Duodenal mucosa (tissue), 2 donors: ENCODE data around the gene TUB.

Experiments
- H3K27ac ChIP-seq: one replicate; pipeline ENCODE4 v1.7.0; 2013; ENCODE audit warnings: low read depth, low read length
- H3K27me3 ChIP-seq, 2 donors: one replicate each; pipeline ENCODE4 v1.7.0; 2013; ENCODE audit warnings: low read length in 2 of 2, control low read depth in 1 of 2; ENCODE audit not compliant: insufficient read depth in 2 of 2, control insufficient read depth in 1 of 2
- H3K36me3 ChIP-seq, 2 donors: one replicate each; pipeline ENCODE4 v1.7.0; 2013; ENCODE audit warnings: low read length in 2 of 2, control low read depth in 1 of 2; ENCODE audit not compliant: insufficient read depth in 2 of 2, control insufficient read depth in 1 of 2
- H3K4me1 ChIP-seq, 2 donors: one replicate each; pipeline ENCODE4 v1.7.0; 2013; ENCODE audit warnings: low read length in 2 of 2, control low read depth in 1 of 2; ENCODE audit not compliant: insufficient read depth in 2 of 2, control insufficient read depth in 1 of 2
- H3K4me3 ChIP-seq, 2 donors: one replicate each; pipeline ENCODE4 v1.7.0; 2013; ENCODE audit warnings: low read length in 2 of 2, low read depth in 1 of 2
- H3K9ac ChIP-seq, 2 donors: one replicate each; pipeline ENCODE4 v1.7.0; 2013; ENCODE audit warnings: low read length in 2 of 2, low read depth in 1 of 2
- H3K9me3 ChIP-seq, 2 donors: one replicate each; pipeline ENCODE4 v1.7.0; 2013; ENCODE audit warnings: low read length in 2 of 2, control low read depth in 1 of 2; ENCODE audit not compliant: control insufficient read depth in 1 of 2

The TUB gene

GRCh38 chr11:8097926-8098325 is 16.9 kb downstream of the TUB start:
- Histone ChIP-seq H3K4me1 (peaks cover 4 to 15% of the 10 kb centered on the region in 2 donors), H3K4me3 (no peak overlapping the region), H3K36me3 (peaks cover 0 to 6% of the 10 kb centered on the region in 2 donors), H3K27me3 (no peaks in the 10 kb centered on the region), H3K27ac (no peak overlapping the region), H3K9ac (no peak overlapping the region), H3K9me3 (no peaks in the 10 kb centered on the region)

- Histone ChIP-seq H3K36me3 (peaks cover 0 to 6% of the 10 kb centered on the region in 2 donors), H3K27ac (no peak overlapping the region), H3K4me3 (no peak overlapping the region), H3K4me1 (peaks cover 4 to 11% of the 10 kb centered on the region in 2 donors), H3K9me3 (no peaks in the 10 kb centered on the region), H3K27me3 (no peaks in the 10 kb centered on the region), H3K9ac (no peak overlapping the region)
Measured at GRCh38 chr11:8098361-8098760, 17.4 kb downstream of the TUB start.

GRCh38 chr11:8098879-8099278 is 17.9 kb downstream of the TUB start:
- Histone ChIP-seq H3K27ac (no peak overlapping the region), H3K9ac (no peak overlapping the region), H3K36me3 (peaks cover 0 to 6% of the 10 kb centered on the region in 2 donors), H3K27me3 (no peaks in the 10 kb centered on the region), H3K4me1 (peaks cover 4 to 6% of the 10 kb centered on the region in 2 donors), H3K9me3 (no peaks in the 10 kb centered on the region), H3K4me3 (no peak overlapping the region)

GRCh38 chr11:8099291-8099899 is 18.4 kb downstream of the TUB start:
- peaks cover 0 to 6% of the 10 kb centered on the region in 2 donors for H3K36me3 ChIP-seq
- H3K4me3 ChIP-seq, result no peak overlapping the region
- peaks cover 0 to 1% of the 10 kb centered on the region in 2 donors for H3K4me1 ChIP-seq
- no peak overlapping the region for H3K27ac ChIP-seq
- no peaks in the 10 kb centered on the region for H3K27me3 ChIP-seq
- no peak overlapping the region for H3K9ac ChIP-seq
- H3K9me3 ChIP-seq, result no peaks in the 10 kb centered on the region

GRCh38 chr11:8100158-8100557 is 19.1 kb downstream of the TUB start:
- H3K9ac ChIP-seq, result no peak overlapping the region
- no peak overlapping the region for H3K27ac ChIP-seq
- H3K9me3 ChIP-seq, result no peaks in the 10 kb centered on the region
- no peaks in the 10 kb centered on the region for H3K4me1 ChIP-seq
- H3K4me3 ChIP-seq, result no peak overlapping the region
- H3K36me3 ChIP-seq, result peaks cover 0 to 6% of the 10 kb centered on the region in 2 donors
- H3K27me3 ChIP-seq, result no peaks in the 10 kb centered on the region

- no peak overlapping the region for H3K4me3 ChIP-seq
- H3K9ac ChIP-seq, result no peak overlapping the region
- no peaks in the 10 kb centered on the region for H3K4me1 ChIP-seq
- no peaks in the 10 kb centered on the region for H3K9me3 ChIP-seq
- no peak overlapping the region for H3K27ac ChIP-seq
- peaks cover 0 to 6% of the 10 kb centered on the region in 2 donors for H3K36me3 ChIP-seq
- no peaks in the 10 kb centered on the region for H3K27me3 ChIP-seq
Measured at GRCh38 chr11:8100605-8101004, 19.6 kb downstream of the TUB start.

- no peak overlapping the region for H3K9ac ChIP-seq
- H3K4me1 ChIP-seq, result no peaks in the 10 kb centered on the region
- no peaks in the 10 kb centered on the region for H3K27me3 ChIP-seq
- peaks cover 0 to 6% of the 10 kb centered on the region in 2 donors for H3K36me3 ChIP-seq
- H3K27ac ChIP-seq, result no peak overlapping the region
- H3K9me3 ChIP-seq, result no peaks in the 10 kb centered on the region
- no peak overlapping the region for H3K4me3 ChIP-seq
Measured at GRCh38 chr11:8101421-8101820, 20.4 kb downstream of the TUB start.

- Histone ChIP-seq H3K36me3 (peaks cover 0 to 6% of the 10 kb centered on the region in 2 donors), H3K9me3 (no peaks in the 10 kb centered on the region), H3K27ac (no peak overlapping the region), H3K4me1 (no peaks in the 10 kb centered on the region), H3K9ac (no peak overlapping the region), H3K4me3 (no peak overlapping the region), H3K27me3 (no peaks in the 10 kb centered on the region)
Measured at GRCh38 chr11:8102296-8102915, 21.4 kb downstream of the TUB start.

- Histone ChIP-seq H3K4me1 (no peaks in the 10 kb centered on the region), H3K4me3 (no peak overlapping the region), H3K9ac (no peak overlapping the region), H3K36me3 (peaks cover 0 to 6% of the 10 kb centered on the region in 2 donors), H3K27ac (no peak overlapping the region), H3K9me3 (no peaks in the 10 kb centered on the region), H3K27me3 (no peaks in the 10 kb centered on the region)
Measured at GRCh38 chr11:8102965-8103364, 22.0 kb downstream of the TUB start.

GRCh38 chr11:8103909-8104308 is 22.9 kb downstream of the TUB start:
- no peaks in the 10 kb centered on the region for H3K4me1 ChIP-seq
- H3K27ac ChIP-seq, result no peak overlapping the region
- H3K9ac ChIP-seq, result no peak overlapping the region
- H3K4me3 ChIP-seq, result no peak overlapping the region
- H3K9me3 ChIP-seq, result no peaks in the 10 kb centered on the region
- peaks cover 0 to 6% of the 10 kb centered on the region in 2 donors for H3K36me3 ChIP-seq
- H3K27me3 ChIP-seq, result no peaks in the 10 kb centered on the region
